ENCODE data around the gene KLHL15.

DNA sequence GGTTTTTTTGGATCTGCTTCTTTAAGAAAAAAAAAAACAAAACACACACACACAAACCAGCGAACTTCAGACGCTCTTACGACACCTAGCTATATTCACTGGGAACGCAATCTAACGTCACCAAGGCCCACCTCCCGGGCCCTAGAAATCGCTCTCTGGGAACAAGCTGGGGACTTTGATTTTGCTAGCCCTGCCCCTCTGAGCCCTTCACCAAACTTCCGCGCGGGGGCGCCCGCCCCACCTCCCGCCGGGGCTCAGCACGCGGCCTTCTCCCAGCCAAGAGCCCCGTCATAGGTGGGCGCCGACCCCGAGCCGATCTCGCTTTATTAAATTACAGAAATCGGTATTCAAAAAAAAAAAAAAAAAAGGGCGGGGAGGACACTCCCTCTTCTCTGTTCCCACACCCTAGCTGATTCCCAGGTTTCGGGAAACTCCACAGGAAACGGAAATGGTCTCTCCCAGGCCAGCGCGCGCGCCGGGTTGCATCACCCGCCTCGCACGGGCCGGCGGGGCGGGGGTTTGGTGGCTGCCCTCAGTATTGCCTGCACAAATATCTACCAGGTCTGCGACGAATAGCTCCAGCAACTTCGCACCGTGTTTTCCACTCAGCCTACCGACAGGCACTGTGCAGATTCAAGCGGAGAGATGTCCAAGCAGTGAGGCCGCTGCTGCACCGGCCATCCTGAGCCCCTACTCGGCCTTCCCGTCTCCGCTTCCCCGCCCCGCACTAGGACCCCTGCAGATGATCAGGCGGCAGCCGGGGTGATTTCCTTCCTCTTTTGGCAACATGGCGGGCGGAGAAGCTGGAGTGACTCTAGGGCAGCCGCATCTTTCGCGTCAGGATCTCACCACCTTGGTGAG, 27.4 kb upstream of the KLHL15 start, which contains the start of gene EIF2S3:
- TF ChIP-seq POLR2AphosphoS5 (IDR thresholded peaks at IDR 0.05; ENCODE audit: low read depth, low read length), result peak; percentile 87
- peak; percentile 89 for TF ChIP-seq TAF1 (IDR thresholded peaks at IDR 0.05; ENCODE audit: borderline replicate concordance, insufficient read depth, low read length)

All from PFSK-1 (cell line).